LNCaP clone FGC (cell line): Measurements from ENCODE around the gene OGDH.

Experiments
- DNase-seq: peaks from one replicate; pipeline ENCODE4 v3.0.0-alpha.2; 2011; ENCODE audit warnings: low read depth
- H3K4me3 ChIP-seq: 2 replicates; pipeline ENCODE4 v1.5.1; 2011; ENCODE audit warnings: mild to moderate bottlenecking, low read depth, low read length, control low read depth
- TF ChIP-seq, protein P1 (sequence below): IDR thresholded peaks from 2 replicates; pipeline ENCODE4 v1.5.1; 2012; ENCODE audit warnings: mild to moderate bottlenecking; ENCODE audit not compliant: control insufficient read depth, insufficient read depth; ENCODE audit errors: extremely low read depth

OGDH gene

DNA sequence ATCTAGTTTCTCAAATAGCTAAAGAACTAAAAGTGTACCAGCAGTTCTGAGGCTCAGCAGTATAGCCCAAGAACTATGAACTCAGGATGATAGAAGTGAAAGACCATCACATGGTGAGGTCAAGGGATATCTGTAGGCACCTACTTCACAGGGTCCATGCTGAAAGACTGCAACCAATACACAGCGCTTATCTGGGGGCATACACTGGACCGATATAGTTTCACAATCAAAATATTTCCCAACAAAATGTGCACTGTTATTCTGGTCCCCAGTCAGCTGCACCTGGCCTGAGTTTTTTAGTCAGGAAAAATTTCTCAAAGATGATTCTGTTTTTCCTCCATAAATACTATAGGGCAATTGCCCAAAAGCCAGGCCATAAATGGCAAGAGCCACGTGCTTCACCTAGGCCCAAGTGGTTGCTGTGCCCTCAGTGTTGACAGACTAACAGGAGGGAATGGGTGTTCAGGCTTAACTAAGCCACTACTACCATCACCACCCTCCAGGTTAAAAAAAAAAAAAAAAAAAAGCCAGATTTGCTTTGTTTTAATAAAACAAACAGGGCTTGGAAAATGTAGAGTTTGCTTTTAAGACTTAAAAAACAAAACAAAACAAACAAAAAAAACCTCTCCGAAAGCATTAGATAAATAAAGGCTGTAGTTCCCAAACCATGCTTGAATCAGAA lies 58.5 kb downstream of the OGDH start:
- TF ChIP-seq, protein P1, sequence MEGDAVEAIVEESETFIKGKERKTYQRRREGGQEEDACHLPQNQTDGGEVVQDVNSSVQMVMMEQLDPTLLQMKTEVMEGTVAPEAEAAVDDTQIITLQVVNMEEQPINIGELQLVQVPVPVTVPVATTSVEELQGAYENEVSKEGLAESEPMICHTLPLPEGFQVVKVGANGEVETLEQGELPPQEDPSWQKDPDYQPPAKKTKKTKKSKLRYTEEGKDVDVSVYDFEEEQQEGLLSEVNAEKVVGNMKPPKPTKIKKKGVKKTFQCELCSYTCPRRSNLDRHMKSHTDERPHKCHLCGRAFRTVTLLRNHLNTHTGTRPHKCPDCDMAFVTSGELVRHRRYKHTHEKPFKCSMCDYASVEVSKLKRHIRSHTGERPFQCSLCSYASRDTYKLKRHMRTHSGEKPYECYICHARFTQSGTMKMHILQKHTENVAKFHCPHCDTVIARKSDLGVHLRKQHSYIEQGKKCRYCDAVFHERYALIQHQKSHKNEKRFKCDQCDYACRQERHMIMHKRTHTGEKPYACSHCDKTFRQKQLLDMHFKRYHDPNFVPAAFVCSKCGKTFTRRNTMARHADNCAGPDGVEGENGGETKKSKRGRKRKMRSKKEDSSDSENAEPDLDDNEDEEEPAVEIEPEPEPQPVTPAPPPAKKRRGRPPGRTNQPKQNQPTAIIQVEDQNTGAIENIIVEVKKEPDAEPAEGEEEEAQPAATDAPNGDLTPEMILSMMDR, result no peak
- no peak overlapping the region for H3K4me3 ChIP-seq
- DNase-seq, result no peak

DNA sequence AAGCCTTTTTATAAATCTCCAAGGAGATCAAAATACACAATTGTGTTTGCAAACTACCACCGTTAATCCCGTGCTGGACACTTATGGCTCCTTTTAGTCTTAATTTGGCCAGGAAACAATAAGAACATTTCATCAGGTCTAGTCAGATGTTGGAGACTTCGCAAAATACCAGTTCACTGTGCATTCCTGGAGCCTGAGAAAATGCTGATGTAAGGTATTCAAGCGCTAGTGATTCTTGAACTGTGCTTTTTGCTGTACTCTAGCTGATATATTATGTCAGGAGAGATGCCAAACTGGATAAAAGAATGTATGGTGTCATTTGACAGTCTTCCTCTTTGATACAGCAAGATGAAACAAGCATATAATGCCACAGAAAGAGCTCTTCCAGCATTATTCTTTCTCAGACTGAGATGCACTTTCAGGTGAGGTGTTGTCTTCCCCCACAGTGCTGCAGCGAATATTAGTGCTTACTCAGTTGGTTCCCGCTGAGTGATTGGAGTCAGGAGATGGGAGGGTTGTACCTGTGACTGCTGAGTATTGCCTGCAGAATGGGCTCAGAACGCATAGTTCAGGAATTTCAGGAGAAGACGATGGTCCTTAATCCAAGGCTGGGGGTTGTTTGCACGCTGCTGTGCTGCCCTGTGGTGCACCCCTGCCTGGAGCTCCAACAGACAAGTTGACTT lies 59.2 kb downstream of the OGDH start:
- H3K4me3 ChIP-seq, result no peak overlapping the region
- TF ChIP-seq, protein P1, result no peak

DNA sequence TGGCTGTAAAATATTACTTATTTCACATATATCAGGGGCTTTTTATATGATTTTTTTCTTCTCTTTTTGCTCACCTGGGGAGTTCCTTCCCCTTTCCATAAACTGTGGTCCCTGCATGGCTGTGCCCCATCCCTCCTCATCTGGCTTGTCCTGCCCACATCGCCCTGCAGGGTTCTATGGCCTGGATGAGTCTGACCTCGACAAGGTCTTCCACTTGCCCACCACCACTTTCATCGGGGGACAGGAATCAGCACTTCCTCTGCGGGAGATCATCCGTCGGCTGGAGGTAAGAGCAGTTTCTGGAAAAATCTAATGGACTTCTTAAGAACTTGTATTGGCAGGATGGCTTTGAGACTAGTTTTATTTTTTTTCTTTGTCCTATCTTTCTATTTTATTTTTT lies 60.1 kb downstream of the OGDH start:
- TF ChIP-seq, protein P1, result no peak
- DNase-seq, result no peak
- H3K4me3 ChIP-seq, result no peak overlapping the region

More for the DNA sequence above, 59.2 kb downstream of the OGDH start:
- DNase-seq, result no peak

DNA sequence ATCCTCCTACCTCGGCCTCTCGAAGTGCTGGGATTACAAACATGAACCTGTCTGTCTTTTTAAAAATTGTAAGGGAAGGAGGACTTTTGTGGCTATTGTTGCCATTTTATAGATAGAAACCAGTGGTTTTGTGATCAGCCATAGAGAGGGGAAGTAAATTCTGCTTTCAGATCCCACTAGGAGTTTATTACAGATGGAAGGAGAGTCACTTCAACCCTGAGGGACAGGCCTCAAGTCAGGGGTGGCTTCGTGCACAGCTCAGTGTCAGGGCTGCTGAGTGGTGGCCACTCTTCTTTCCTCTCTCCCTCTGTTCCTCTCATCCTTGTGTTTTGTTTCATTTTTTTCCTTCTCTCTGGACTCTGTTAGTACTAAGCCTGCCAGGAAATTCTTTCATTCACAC lies 60.8 kb downstream of the OGDH start:
- H3K4me3 ChIP-seq, result no peak overlapping the region
- TF ChIP-seq, protein P1, result no peak
- DNase-seq, result no peak

DNA sequence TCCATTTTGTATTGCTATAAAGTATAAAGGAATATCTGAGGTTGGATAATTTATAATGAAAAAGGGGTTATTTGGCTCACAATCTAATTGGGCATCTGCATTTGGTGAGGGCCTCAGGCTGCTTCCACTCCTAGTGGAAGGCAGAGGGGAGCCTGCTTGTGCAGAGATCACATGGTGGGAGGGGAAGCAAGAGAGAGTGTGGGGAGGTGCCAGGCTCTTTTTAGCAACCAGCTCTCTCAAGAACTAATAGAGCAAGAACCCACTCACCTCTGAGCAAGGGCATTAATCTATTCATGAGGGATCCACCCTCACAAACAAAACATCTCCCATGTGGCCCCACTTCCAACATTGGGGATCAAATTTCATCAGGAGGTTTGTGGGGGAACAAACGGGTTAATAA lies 64.6 kb downstream of the OGDH start:
- H3K4me3 ChIP-seq, result no peak overlapping the region
- TF ChIP-seq, protein P1, result no peak
- no peak for DNase-seq

DNA sequence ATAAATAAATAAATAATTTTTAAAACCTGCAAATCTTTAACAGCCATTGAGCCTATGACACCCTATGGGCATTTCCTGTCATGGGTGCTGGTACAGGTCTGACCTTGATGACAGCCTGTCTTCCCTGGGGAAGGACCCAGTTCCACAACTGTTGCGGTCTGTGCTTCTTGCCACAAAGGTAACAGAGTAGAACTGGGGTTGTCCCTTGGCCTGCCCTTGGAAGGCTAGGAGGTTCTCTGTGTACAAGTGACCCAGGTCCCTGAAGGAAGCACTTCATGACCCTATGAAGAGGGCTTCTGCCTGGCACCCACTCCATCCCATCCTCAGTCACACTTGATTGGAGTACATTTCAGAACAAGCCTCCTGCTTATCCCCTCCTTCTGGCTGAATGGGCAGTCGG lies 66.9 kb downstream of the OGDH start:
- H3K4me3 ChIP-seq, result no peak overlapping the region
- TF ChIP-seq, protein P1, result no peak
- DNase-seq, result no peak
